GM12801 (cell line): Measurements from ENCODE around the gene AGPAT2.

Experiments
- TF ChIP-seq, protein P1 (sequence below): IDR thresholded peaks from one replicate; pipeline ENCODE4 v1.5.1; 2011; ENCODE audit warnings: control low read depth; ENCODE audit not compliant: insufficient read length; ENCODE audit errors: extremely low read depth

Gene AGPAT2

DNA sequence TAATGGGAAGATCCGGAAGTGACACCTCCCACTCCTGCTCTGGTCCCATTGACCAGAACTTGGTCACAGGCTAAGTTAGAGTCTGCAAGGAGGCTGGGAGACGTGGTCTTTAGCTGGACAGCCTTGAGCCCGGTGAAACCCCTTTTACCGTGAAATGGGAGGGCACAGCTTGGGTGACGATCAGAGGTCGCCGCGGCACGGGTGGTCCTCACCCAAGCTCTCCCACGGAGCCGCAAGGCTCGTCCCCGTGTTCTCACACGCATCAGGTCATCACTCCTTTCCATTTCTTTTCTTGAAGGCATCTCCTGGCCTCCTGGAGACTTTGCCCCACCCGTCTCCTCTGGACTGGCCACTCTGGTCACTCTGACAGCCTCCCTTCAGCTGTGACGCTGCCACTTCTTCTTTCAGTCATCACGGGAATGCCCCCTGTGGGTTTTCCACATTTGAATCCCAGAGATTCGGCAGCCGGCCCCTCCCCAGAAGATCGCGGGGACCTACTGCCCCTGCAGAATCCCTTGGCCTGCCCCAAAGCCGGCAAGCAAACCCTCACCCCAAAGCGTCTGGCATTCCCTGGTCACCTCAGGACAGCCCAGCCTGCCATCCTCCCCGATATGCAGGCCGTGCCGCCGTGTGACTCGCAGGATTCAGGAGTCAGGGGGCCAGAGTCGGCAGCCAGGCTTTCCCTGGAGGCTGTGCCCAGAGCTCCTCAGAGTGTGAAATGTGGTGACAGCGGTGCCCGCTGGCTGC, 43.5 kb downstream of the AGPAT2 start:
- TF ChIP-seq, protein P1, sequence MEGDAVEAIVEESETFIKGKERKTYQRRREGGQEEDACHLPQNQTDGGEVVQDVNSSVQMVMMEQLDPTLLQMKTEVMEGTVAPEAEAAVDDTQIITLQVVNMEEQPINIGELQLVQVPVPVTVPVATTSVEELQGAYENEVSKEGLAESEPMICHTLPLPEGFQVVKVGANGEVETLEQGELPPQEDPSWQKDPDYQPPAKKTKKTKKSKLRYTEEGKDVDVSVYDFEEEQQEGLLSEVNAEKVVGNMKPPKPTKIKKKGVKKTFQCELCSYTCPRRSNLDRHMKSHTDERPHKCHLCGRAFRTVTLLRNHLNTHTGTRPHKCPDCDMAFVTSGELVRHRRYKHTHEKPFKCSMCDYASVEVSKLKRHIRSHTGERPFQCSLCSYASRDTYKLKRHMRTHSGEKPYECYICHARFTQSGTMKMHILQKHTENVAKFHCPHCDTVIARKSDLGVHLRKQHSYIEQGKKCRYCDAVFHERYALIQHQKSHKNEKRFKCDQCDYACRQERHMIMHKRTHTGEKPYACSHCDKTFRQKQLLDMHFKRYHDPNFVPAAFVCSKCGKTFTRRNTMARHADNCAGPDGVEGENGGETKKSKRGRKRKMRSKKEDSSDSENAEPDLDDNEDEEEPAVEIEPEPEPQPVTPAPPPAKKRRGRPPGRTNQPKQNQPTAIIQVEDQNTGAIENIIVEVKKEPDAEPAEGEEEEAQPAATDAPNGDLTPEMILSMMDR, result no peak

DNA sequence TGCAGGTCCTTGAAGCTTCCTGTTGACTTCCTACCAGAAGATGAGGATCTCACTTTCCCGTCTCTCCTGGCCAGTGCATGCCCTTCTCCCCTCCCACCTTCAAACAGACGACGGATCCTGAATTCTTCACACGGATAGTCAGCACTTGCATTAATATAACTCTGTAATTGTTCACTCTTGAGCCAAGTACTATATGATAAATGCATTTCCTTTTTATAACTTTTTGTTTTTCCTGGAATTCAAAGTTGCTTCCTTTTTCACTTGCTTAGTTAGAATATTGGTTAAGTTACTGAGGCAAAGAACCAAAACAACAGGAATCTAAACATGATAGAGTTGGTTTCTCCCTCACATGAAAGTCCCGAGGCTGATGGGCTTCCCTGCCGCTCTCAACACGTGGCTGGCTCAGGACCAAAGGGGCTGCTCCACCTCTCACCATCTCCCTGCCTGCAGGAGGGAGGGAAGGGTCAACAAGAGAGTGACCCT, 44.8 kb downstream of the AGPAT2 start:
- TF ChIP-seq, protein P1, result no peak

DNA sequence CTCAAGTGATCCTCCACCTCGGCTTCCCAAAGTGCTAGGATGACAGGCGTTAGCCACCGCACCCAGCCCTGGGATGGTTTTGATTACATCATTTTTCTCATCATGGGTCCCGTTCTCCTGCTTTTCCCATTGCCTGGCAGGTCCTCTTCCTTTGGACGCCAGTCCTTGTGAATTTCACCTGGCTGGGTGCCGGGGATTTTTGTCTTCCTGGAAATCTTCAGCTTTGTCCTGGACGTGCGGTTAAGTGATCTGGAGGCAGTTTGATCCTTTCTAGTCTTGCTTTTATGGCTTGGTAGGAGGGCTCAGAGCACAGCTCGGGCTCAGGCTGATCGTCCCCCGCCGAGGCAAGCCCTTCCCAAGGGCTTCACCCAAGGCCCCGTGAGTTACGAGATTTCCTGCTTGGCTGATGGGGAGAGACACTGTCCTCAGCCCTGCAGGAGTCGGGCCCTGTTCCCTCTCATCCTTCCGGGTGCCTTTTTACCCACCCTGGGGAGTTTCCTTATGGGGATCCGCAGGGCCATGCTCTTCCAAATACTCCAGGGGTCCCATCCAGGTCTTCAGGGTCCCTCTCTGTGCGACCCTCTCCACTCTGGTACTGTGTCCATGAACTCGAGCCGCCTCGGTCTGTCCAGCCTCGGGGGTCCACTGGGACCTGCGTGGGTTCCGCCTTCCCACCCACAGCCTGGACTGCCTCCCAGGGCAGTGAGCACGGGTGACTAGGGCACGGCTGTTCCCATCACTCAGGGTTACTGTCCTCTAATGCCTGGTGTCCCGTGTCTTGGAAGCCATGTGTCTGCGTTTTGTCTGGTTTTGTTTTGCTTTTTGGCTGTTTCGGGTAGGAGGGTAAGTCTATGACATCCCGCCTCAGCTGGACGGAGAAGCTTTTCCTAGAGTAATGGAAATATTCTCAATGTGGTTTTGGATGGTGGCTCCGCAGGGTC, 46.8 kb downstream of the AGPAT2 start:
- TF ChIP-seq, protein P1, result no peak

DNA sequence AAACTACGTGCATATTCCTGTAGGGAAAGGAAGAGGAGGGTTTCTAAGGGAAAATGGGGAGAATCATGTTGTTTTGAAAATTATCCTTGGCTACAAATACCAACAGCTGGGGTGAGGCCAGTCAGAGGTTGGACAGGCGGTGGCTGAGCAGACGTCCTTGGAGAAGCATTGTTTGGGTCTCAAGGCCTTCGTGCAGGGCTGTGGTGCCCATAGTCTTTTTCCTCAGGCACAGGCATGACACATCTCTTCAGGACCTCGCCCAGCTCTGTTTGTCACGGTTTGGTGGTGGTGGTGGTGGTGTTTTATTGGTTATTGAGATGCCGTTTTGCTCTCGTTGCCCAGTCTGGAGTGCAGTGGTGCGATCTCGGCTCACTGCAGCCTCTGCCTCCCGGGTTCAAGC, 52.4 kb downstream of the AGPAT2 start:
- TF ChIP-seq, protein P1, result no peak

DNA sequence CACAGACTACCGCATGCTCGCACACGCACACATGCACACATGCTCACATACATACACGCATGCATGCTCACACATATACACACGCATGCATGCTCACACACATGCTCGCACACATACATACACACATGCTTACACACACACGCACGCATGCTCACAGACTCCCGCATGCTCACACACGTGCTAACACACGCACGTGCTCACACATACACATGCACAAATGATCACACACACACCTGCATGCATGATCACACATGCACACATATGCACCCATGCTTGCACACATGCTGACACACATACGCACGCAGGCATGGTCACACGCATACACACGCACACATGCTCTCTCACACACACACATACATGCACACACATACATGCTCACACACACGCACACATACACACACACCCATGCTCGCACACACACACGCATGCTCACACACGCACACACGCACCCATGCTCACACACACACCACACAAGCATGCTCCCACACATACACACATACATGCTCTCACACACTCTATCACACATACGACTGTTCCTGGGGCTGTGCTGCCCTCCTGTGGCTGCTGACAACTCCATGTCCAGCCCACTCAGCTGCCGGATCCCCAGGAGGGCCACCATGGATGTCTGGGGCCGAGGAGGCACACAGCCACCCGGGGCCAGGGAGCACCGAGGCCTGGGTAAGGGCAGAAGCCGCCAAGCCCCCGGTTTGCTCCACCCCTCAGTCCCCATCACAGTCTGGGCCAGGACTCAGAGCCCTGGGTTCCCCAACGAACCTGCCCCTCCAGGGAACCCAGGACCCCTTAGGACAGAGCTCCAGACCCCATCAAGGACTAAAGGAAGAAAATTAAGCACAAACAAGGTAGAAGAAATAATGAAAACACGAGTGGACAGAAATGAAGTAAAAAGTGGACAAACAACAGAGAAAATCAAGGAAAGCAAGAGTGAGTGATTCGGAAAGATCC, 55.9 kb downstream of the AGPAT2 start:
- TF ChIP-seq, protein P1, result no peak

DNA sequence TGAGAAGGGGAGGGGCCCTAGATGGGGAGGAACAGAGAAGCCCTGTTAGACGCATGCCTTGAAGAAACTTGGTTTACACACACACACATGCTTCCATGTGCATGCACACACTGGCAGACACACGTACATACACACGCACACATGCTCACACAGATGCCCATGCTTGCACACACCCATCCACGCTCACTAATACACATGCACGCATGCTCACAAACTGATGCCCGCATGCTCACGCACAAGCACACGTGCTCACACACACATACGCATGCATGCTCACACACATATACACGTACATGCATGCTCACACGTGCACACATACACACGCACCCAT, 56.6 kb downstream of the AGPAT2 start:
- TF ChIP-seq, protein P1, result no peak
